C1 segment of cervical spinal cord (tissue), 14 donors: Measurements from ENCODE around the gene TRAPPC14.

Experiments used
- DNase-seq, 14 donors: peaks; one replicate each; lab custom pipeline; 2025; lab: John Stamatoyannopoulos, UW

TRAPPC14 gene

GRCh38 chr7:100126239-100126930 lies 32.1 kb downstream of the TRAPPC14 start:
- peak in 1 of 14 donors; percentile 80 for DNase-seq

GRCh38 chr7:100124301-100125230 lies 34.0 kb downstream of the TRAPPC14 start:
- DNase-seq = no peak

GRCh38 chr7:100122568-100122967 lies 36.0 kb downstream of the TRAPPC14 start:
- DNase-seq = no peak

GRCh38 chr7:100122067-100122466 lies 36.5 kb downstream of the TRAPPC14 start:
- DNase-seq = no peak

- DNase-seq = no peak
These were observed 37.8 kb downstream of the TRAPPC14 start for GRCh38 chr7:100120733-100121036.

GRCh38 chr7:100119970-100120732 lies 38.4 kb downstream of the TRAPPC14 start:
- peak in 13 of 14 donors; percentile 33 to 88 (median 83) for DNase-seq

- DNase-seq = peak; percentile 64 to 94 (median 90)
These were observed 39.2 kb downstream of the TRAPPC14 start, which contains the start of the genes CNPY4 and TAF6 for GRCh38 chr7:100119072-100119969. Gene CNPY4, plus strand, starts transcription at chr7:100119634. Its CDS starts 111 bp downstream, at chr7:100119745. Gene TAF6, minus strand, starts transcription at chr7:100119358. Its CDS starts 5,149 bp downstream, at chr7:100114209.

- DNase-seq = no peak
These were observed 40.0 kb downstream of the TRAPPC14 start for GRCh38 chr7:100118388-100119071.

- no peak for DNase-seq
These were observed 43.5 kb downstream of the TRAPPC14 start for GRCh38 chr7:100115026-100115425.

GRCh38 chr7:100111914-100112313 lies 46.6 kb downstream of the TRAPPC14 start:
- DNase-seq = no peak

- no peak for DNase-seq
These were observed 47.4 kb downstream of the TRAPPC14 start for GRCh38 chr7:100111156-100111555.

GRCh38 chr7:100109521-100110163 lies 48.9 kb downstream of the TRAPPC14 start:
- DNase-seq = no peak

GRCh38 chr7:100107890-100108289 lies 50.6 kb downstream of the TRAPPC14 start:
- peak in 1 of 14 donors; percentile 34 for DNase-seq

GRCh38 chr7:100107125-100107737 lies 51.3 kb downstream of the TRAPPC14 start:
- DNase-seq = peak in 4 of 14 donors; percentile 5 to 44 (median 12)

- no peak for DNase-seq
These were observed 51.9 kb downstream of the TRAPPC14 start for GRCh38 chr7:100106633-100107032.

GRCh38 chr7:100105534-100105933 lies 53.0 kb downstream of the TRAPPC14 start:
- DNase-seq = no peak
